ENCODE data around the gene B3GAT1. TPM values are rescaled to one million over a fixed set of nuclear protein-coding genes. Genes with fewer than 3 reads are reported as not detected.

The B3GAT1 gene
- total RNA-seq, 1 experiment from 2014 or later: 34.3 TPM

- Histone ChIP-seq H4K91ac (ENCODE audit: insufficient read length, low read depth, low read length) (no peak overlapping the region), H3K4me2 (ENCODE audit: insufficient read depth, insufficient read length, low read length) (no peak overlapping the region), H3K27me3 (ENCODE audit: insufficient read depth, low read length) (no peaks in the 10 kb centered on the region), H3K14ac (ENCODE audit: insufficient read depth, low read length) (no peak overlapping the region), H3K27ac (ENCODE audit: insufficient read length, low read depth, low read length) (no peak overlapping the region), H3K79me1 (ENCODE audit: insufficient read depth, low read depth, low read length, poor library complexity, severe bottlenecking) (no peaks in the 10 kb centered on the region), H2BK20ac (ENCODE audit: low read depth, low read length, poor library complexity, severe bottlenecking) (no peak overlapping the region), H2AFZ (ENCODE audit: low read length) (no peak overlapping the region), H4K8ac (replicated peaks; ENCODE audit: insufficient read length, low read depth, low read length) (no peak overlapping the region), H3K23ac (ENCODE audit: insufficient read length, low read depth, low read length) (no peak overlapping the region), H3K18ac (ENCODE audit: insufficient read length, low read depth, low read length) (no peak overlapping the region), H2BK15ac (ENCODE audit: low read depth, low read length) (no peak overlapping the region), H3K9me3 (ENCODE audit: control insufficient read depth, low read depth, low read length) (no peaks in the 10 kb centered on the region), H2BK12ac (ENCODE audit: insufficient read length, low read depth, low read length) (no peak overlapping the region), H3K4ac (ENCODE audit: low read depth, low read length) (no peak overlapping the region), H3K79me2 (ENCODE audit: insufficient read depth, low read length) (no peaks in the 10 kb centered on the region), H3K23me2 (ENCODE audit: insufficient read length, low read depth, low read length, poor library complexity, severe bottlenecking) (no peaks in the 10 kb centered on the region), H3K56ac (ENCODE audit: insufficient read length, low read depth, low read length) (no peak overlapping the region), H3K4me1 (ENCODE audit: insufficient read depth, low read length) (0 out of 2 replicates have a peak, but pooled peaks cover 6% of the 10 kb centered on the region), H4K5ac (ENCODE audit: insufficient read length, low read depth, low read length) (no peak overlapping the region), H4K20me1 (ENCODE audit: control insufficient read depth, insufficient read depth, insufficient read length) (no peaks in the 10 kb centered on the region), H3T11ph (ENCODE audit: low read length) (no peak overlapping the region), H3K9ac (ENCODE audit: extremely low read depth, insufficient read length, low read length) (no peak overlapping the region), H2BK5ac (ENCODE audit: insufficient read length, low read length) (no peak overlapping the region), H2AK5ac (ENCODE audit: insufficient read length, low read length) (no peak overlapping the region), H2BK120ac (ENCODE audit: low read depth, low read length, poor library complexity, severe bottlenecking) (no peak overlapping the region)
- no peak for DNase-seq
- Mint-ChIP-seq H3K4me3 (no peak overlapping the region), H3K27ac (no peak overlapping the region), H3K4me1 (peaks cover 4 to 11% of the 10 kb centered on the region in 2 experiments), H3K27me3 (ENCODE audit: low read depth) (peaks cover 10% of the 10 kb centered on the region), H3K36me3 (ENCODE audit: insufficient read depth in 1 of 3, low read depth in 3 of 3) (peaks cover 0 to 2% (median 0%) of the 10 kb centered on the region in 3 experiments; a peak in 4 of 7 replicates), H3K9me3 (peaks cover 0 to 5% of the 10 kb centered on the region in 2 experiments; a peak in 1 of 5 replicates)
- no peak for TF ChIP-seq CTCF (conservative IDR thresholded peaks at IDR 0.05)
- WGBS (ENCODE audit: extremely low coverage, insufficient read length, low lambda C conversion rate): no CpG with 5 or more reads among the region's 4 CpGs
Observed at GRCh38 chr11:134441706-134442105, 29.7 kb upstream of the B3GAT1 start.
